GM12874 (cell line): ENCODE results near the gene KLK4.

Experiments
- TF ChIP-seq, protein P1 (sequence below): IDR thresholded peaks from 2 replicates; pipeline ENCODE4 v1.5.1; 2011; ENCODE audit warnings: low read depth, mild to moderate bottlenecking, control low read depth, low read length, moderate library complexity; ENCODE audit not compliant: insufficient read depth

KLK4 gene

DNA sequence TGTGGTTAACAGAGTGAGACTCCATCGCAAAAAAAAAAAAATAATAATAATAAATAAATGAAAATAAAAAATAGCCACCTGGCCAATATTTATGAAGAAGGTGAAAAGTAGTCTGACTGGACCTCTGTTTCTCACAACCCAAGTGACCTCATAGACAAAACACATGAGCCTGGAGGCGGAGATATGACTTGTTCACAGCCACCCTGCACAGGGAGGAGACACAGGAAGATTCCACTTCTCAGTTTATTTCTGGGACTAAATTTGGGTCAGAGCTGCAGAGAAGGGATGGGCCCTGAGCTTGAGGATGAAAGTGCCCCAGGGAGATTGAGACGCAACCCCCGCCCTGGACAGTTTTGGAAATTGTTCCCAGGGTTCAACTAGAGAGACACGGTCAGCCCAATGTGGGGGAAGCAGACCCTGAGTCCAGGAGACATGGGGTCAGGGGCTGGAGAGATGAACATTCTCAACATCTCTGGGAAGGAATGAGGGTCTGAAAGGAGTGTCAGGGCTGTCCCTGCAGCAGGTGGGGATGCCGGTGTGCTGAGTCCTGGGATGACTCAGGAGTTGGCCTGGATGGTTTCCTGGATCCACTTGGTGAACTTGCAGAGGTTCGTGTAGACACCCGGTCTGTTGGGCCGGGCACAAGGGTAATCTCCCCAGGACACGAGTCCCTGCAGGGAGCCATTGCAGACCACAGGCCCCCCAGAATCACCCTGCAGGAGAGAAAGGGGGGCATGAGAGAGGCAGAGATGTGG, 32.1 kb upstream of the KLK4 start:
- TF ChIP-seq, protein P1, sequence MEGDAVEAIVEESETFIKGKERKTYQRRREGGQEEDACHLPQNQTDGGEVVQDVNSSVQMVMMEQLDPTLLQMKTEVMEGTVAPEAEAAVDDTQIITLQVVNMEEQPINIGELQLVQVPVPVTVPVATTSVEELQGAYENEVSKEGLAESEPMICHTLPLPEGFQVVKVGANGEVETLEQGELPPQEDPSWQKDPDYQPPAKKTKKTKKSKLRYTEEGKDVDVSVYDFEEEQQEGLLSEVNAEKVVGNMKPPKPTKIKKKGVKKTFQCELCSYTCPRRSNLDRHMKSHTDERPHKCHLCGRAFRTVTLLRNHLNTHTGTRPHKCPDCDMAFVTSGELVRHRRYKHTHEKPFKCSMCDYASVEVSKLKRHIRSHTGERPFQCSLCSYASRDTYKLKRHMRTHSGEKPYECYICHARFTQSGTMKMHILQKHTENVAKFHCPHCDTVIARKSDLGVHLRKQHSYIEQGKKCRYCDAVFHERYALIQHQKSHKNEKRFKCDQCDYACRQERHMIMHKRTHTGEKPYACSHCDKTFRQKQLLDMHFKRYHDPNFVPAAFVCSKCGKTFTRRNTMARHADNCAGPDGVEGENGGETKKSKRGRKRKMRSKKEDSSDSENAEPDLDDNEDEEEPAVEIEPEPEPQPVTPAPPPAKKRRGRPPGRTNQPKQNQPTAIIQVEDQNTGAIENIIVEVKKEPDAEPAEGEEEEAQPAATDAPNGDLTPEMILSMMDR = no peak

GRCh38 chr19:50939596-50939995, 28.4 kb upstream of the KLK4 start:
- TF ChIP-seq, protein P1 = no peak

DNA sequence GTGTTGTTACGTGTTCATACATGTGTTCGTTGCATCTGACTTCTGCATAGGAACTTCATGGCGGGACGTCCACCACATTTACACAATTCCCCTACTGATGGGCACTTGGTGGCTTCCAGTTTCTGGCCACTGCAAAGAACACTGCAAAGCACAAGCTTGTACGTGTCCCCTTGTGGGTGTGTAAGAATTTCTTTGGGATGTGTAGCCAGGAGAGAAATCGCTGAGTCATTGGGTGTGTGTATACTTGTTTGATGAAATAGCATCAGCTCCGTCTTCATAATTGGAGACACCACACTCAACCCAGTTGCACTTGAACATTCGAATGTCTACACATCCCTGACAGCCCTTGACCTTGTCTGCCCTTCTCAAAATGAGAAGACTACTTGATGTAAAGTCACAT, 22.4 kb upstream of the KLK4 start:
- TF ChIP-seq, protein P1 = no peak

DNA sequence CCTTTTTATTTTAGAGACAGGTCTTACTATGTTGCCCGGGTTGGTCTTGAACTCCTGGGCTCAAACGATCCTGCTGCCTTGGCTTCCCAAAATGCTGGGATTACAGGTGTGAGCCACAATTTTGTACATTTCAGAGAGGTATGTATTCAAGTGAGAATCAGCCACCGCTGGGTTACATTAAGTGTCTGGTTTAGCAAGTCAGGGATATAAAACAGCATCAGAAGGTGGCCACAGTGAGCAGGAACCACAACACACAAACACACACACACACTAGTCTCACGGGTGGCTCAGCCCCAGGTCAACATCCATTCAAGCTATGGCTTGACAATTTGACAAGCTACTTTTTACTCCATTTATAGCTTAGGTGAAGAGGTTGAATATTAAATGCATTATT, 21.5 kb upstream of the KLK4 start:
- TF ChIP-seq, protein P1 = no peak

DNA sequence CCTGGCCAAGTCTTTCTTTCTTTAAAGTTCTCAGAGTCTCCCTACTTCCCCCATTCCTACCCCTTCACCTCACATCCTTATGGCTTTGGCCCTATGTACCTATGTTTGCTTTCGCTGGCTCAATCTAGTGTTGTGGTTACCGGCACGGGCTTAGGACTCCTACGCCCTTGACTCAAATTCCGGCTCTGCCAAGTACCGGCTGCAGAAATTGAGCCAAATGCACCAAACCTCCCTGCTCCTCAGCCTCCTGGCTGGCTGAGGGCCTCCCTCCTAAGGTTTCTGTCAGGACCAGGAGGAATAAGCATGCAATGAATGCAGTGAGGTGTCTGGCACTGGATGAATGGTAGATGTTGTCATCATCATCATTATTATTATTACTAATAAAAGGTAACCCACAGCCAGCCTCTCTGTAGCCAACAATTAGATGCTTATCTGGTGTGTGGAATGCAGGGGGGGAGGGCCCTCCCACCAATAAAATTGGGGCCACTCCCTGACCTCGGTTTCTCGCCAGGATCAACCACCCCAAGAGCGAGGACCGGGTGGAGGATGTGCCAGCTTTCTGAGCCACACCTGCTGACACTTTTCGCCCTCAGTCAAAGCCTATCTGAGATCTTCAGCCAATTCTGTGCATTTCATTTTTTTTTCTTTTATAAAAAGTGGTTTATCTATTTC, 21.0 kb upstream of the KLK4 start:
- TF ChIP-seq, protein P1 = no peak

DNA sequence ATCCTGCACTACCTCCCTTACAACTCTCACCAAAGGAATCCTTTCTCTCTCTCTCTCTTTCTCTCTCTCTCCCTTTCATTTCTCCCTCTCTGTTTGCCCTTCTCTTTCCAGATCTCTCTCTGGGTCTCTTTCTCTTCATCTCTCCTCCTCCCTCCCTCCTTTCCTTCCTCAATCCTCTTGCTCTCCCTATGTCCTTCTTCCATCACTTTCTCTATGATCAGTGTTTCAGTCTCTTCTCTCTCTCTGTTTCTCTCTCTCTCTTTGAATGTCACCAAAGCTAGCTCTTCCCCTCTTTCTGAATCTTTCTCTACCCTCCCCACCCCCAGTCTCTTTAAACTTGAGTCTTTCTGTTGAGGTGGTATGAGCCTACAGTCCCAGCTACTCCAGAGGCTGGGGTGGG, 19.8 kb upstream of the KLK4 start:
- TF ChIP-seq, protein P1 = no peak

DNA sequence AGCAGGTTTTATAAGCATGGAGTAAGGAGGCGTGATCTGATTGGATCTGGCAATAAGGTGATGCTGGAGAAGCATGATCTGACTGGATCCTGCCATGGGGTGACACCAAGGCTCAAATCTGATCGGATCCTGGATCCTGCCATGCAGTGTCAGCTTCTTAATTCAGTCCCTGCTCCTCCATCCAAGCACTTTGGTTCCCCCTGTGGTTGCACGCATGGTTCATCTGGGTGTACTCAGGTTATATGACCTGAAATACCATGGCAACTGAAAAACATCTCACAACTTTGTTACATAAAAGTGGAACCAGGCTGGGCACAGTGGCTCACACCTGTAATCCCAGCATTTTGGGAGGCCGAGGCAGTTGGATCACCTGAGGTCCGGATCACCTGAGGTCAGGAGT, 17.6 kb upstream of the KLK4 start:
- TF ChIP-seq, protein P1 = no peak
